ENCODE measurements around the gene PALD1.

PALD1 gene

DNA sequence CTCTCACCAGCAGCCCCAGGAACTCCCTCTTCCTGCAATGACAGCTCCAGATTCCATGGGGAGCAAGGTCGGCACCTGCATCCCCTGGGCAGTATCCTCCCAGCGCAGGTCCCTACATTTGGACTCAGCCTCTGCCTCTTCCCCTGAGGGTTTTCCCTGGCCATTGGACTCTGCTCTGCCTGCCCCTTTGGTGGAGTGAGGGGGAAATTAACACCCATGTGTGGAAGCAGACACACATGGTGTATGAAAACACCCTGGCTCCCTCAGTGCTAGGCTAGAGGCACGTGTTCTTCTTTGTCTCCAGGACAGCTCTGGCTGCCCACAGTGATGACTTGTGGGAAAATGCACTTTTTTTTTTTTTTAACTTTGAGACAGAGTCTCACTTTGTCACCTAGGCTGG, 115.6 kb downstream of the PALD1 start:
- no peaks in the 10 kb centered on the region for H3K27me3 ChIP-seq (ENCODE audit: insufficient read depth, low read length)
- H3K36me3 ChIP-seq (ENCODE audit: insufficient read depth, low read depth, low read length) = no peaks in the 10 kb centered on the region
- no peak overlapping the region for H3K9ac ChIP-seq (ENCODE audit: low read depth, low read length)
- no peak overlapping the region for H3K4me3 ChIP-seq (ENCODE audit: low read length)
- H3K27ac ChIP-seq (ENCODE audit: low read length) = no peak overlapping the region
- H3K4me1 ChIP-seq (ENCODE audit: insufficient read depth, low read length) = peaks cover 4% of the 10 kb centered on the region; the same call in 1 of the 2 replicates
- H3K9me3 ChIP-seq (ENCODE audit: insufficient read depth, low read depth, low read length) = no peaks in the 10 kb centered on the region

DNA sequence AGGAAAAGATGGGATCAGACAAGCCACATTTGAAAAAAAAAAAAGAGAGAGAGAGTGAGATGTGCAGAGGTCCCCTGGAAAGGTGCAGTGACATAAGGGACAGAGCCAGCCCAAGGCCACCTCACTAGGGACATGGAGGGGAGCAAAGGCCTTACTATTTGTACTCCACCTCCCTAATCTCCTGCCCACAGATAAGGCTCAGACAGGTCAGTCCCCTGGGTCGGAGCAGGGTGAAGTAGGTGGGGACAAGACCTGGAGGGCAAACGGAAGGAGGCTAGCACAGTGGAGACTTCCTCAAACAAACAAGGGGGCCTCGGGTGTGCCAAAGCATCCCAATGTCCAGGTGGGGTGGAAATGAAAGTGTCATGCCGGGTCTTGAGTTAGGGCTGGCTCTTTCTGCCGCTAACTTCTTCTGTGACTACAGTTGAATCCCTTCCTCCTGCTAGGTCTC, 117.0 kb downstream of the PALD1 start:
- Histone ChIP-seq H3K9ac (ENCODE audit: low read depth, low read length) (no peak overlapping the region), H3K27me3 (ENCODE audit: insufficient read depth, low read length) (no peaks in the 10 kb centered on the region), H3K4me3 (ENCODE audit: low read length) (no peak overlapping the region), H3K9me3 (ENCODE audit: insufficient read depth, low read depth, low read length) (no peaks in the 10 kb centered on the region), H3K4me1 (ENCODE audit: insufficient read depth, low read length) (peaks cover 4% of the 10 kb centered on the region; the same call in 1 of the 2 replicates), H3K36me3 (ENCODE audit: insufficient read depth, low read depth, low read length) (no peaks in the 10 kb centered on the region), H3K27ac (ENCODE audit: low read length) (no peak overlapping the region)

DNA sequence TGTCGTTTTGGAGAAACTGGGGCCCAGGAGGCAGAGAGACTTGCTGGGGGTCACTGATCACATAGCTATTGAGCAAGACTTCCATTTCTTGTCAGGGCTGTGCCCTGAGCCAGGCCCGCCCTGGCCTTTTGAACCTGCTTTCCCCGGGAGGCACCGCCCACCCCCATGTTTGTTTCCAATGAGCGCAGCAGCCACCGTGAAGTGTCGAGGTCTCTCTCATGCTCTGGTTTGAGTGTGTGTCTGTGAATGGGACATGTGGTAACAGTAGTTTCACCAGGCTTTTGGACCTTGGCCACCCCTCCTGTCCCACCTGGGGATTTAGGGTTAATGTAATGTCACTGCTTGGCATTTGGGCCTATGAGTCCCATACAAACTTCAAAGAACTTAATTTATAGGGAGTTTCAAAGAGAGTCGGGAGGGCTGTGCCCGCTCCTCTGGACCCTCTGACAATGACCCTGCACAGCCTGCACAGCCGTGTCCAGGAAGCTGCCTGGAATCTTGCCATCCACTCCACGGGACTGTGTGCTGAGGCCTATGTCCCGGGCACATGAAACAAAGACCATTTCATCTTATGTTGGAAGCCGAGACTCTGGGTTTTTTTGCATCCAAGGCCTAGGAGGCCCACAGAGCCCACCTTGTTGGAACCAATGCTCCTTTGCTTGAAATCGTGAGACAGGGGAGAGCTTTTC, 117.7 kb downstream of the PALD1 start:
- no peaks in the 10 kb centered on the region for H3K36me3 ChIP-seq (ENCODE audit: insufficient read depth, low read depth, low read length)
- H3K4me1 ChIP-seq (ENCODE audit: insufficient read depth, low read length) = peaks cover 4% of the 10 kb centered on the region; the same call in 1 of the 2 replicates
- no peak overlapping the region for H3K4me3 ChIP-seq (ENCODE audit: low read length)
- no peak overlapping the region for H3K27ac ChIP-seq (ENCODE audit: low read length)
- no peaks in the 10 kb centered on the region for H3K27me3 ChIP-seq (ENCODE audit: insufficient read depth, low read length)
- no peaks in the 10 kb centered on the region for H3K9me3 ChIP-seq (ENCODE audit: insufficient read depth, low read depth, low read length)
- H3K9ac ChIP-seq (ENCODE audit: low read depth, low read length) = no peak overlapping the region

DNA sequence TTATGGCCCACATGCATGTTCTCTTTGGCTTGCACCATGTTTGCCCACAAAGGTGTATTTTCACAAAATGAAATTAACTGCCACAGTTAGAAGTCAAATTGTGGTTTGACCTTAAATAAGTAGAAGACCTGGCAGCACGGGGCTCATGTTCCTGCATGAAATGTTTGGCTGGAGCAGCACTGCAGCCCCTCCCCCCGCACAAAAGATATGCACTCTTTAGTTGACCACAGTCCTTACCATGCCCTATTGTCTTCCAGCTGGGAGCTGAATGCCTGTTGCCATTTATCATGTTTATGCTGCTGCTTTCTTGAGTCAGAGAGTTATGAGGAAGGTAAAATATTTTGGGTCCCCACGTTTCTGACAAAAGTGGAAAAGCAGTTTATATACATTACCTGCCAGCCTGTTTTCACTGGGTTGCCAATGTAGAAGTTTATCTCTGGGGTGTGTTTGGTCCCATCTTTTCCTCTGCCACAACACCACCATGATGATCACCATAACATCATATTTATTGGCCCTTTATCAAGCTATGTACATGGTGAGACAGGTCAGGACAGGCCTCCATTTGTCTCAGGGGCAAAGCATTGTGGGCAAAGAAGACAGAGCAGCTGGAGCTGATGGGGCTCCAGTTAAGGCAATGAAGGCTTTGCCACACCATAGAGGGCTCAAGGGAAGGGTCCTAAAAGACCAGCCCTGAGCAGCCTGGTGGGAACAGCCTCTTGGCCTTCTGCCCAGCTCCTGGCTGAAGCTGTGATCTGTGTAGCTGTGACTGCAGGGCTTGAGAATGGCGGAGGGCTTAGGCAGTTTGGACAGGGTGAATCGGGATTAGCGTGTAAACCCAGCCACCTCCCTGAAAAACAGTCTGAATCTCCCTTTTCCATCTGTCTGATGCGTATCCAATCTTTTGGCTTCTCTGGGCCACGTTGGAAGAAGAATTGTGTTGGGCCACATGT, 118.6 kb downstream of the PALD1 start:
- peaks cover 4% of the 10 kb centered on the region; the same call in 1 of the 2 replicates for H3K4me1 ChIP-seq (ENCODE audit: insufficient read depth, low read length)
- H3K9me3 ChIP-seq (ENCODE audit: insufficient read depth, low read depth, low read length) = no peaks in the 10 kb centered on the region
- H3K9ac ChIP-seq (ENCODE audit: low read depth, low read length) = no peak overlapping the region
- no peaks in the 10 kb centered on the region for H3K27me3 ChIP-seq (ENCODE audit: insufficient read depth, low read length)
- H3K27ac ChIP-seq (ENCODE audit: low read length) = no peak overlapping the region
- no peak overlapping the region for H3K4me3 ChIP-seq (ENCODE audit: low read length)
- no peaks in the 10 kb centered on the region for H3K36me3 ChIP-seq (ENCODE audit: insufficient read depth, low read depth, low read length)

DNA sequence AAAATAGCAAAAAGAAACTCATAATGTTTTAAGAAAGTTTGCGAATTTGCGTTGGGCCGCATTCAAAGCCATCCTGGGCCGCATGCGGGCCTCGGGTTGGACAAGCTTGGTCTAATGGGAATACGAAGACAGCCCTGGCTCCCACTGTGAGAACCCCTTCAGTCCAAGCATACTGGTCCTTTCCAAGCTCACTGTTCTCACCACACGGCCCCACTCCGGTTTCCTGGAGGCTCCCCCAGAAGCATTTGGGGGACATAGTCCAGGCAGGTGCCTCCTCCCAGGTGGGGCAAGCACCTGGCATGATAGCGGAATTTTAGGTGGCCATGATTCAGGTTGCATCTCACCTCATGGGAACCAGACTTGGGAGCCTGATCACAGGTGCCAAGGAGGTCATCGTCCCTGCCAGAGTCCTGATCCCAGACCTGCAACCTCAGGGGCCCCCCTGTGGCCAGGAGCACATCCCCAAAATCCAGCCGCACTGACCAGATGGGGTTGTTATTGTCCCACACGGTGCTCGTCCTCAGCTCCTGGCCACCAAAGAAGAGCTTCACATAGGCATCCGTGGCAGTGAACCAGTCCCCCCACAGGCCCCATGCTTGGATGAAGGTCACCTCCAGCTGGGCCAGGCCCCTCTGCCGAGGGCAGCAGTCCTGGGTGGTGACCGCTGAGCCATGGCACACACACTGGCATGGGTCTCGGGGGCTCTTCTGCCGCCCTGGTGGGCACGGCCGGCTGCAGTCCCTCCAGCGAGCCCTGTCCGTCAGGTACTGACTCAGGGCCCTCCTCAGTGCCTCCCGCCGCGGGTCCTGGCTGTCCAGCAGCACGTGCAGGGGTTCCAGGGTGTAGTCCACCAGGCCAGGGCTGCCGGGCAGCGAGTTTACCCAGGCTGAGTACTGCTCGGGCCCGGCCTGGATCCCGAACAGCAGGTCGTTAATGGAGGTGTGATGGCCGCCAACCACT, 119.6 kb downstream of the PALD1 start:
- Histone ChIP-seq H3K4me1 (ENCODE audit: insufficient read depth, low read length) (peaks cover 4% of the 10 kb centered on the region; the same call in 1 of the 2 replicates), H3K27me3 (ENCODE audit: insufficient read depth, low read length) (no peaks in the 10 kb centered on the region), H3K27ac (ENCODE audit: low read length) (no peak overlapping the region), H3K36me3 (ENCODE audit: insufficient read depth, low read depth, low read length) (no peaks in the 10 kb centered on the region), H3K9ac (ENCODE audit: low read depth, low read length) (no peak overlapping the region), H3K4me3 (ENCODE audit: low read length) (no peak overlapping the region), H3K9me3 (ENCODE audit: insufficient read depth, low read depth, low read length) (no peaks in the 10 kb centered on the region)

DNA sequence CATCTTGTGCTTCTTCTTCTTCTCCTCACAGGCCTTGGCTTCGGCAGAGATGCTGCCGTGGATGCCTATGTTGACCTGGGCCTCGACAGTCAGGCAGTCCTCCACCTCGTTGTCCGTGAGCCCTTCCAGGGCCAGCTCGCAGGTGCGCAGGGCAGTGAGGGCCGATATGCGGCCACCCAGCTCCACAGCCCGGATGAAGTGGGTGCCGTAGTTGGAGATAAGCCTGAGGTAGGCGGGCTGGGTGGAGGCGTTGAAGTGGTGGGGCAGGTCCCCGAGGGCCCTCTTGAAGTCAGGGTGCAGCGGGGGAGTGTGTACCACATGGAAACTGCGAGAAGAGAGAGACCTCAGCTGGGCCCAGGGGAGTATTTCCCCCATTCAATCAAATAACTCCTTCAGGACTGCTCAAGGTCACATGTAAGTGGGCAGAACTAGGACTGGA, 120.3 kb downstream of the PALD1 start:
- Histone ChIP-seq H3K9me3 (ENCODE audit: insufficient read depth, low read depth, low read length) (no peaks in the 10 kb centered on the region), H3K27me3 (ENCODE audit: insufficient read depth, low read length) (no peaks in the 10 kb centered on the region), H3K36me3 (ENCODE audit: insufficient read depth, low read depth, low read length) (no peaks in the 10 kb centered on the region), H3K4me3 (ENCODE audit: low read length) (no peak overlapping the region), H3K27ac (ENCODE audit: low read length) (no peak overlapping the region), H3K9ac (ENCODE audit: low read depth, low read length) (no peak overlapping the region), H3K4me1 (ENCODE audit: insufficient read depth, low read length) (peaks cover 4% of the 10 kb centered on the region; the same call in 1 of the 2 replicates)

DNA sequence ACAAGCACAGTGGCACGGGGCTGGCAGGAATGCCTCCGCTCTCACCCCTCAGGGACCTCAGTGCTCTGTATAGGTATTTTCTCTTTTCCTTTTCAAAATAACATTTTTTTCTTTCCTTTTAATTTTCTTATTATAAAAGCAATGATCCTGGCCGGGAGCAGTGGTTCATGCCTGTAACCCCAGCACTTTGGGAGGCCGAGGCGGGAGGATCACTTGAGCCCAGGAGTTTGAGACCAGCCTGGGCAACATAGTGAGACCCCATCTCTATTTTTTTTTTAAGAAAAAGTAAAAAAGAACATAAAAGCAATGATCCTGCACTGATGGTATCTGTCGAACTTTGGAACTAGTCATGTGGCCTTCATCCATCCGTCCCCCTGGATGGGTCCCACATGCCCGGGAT, 120.8 kb downstream of the PALD1 start:
- no peaks in the 10 kb centered on the region for H3K27me3 ChIP-seq (ENCODE audit: insufficient read depth, low read length)
- H3K9me3 ChIP-seq (ENCODE audit: insufficient read depth, low read depth, low read length) = no peaks in the 10 kb centered on the region
- no peak overlapping the region for H3K27ac ChIP-seq (ENCODE audit: low read length)
- peaks cover 4% of the 10 kb centered on the region; the same call in 1 of the 2 replicates for H3K4me1 ChIP-seq (ENCODE audit: insufficient read depth, low read length)
- H3K9ac ChIP-seq (ENCODE audit: low read depth, low read length) = no peak overlapping the region
- no peak overlapping the region for H3K4me3 ChIP-seq (ENCODE audit: low read length)
- H3K36me3 ChIP-seq (ENCODE audit: insufficient read depth, low read depth, low read length) = no peaks in the 10 kb centered on the region

DNA sequence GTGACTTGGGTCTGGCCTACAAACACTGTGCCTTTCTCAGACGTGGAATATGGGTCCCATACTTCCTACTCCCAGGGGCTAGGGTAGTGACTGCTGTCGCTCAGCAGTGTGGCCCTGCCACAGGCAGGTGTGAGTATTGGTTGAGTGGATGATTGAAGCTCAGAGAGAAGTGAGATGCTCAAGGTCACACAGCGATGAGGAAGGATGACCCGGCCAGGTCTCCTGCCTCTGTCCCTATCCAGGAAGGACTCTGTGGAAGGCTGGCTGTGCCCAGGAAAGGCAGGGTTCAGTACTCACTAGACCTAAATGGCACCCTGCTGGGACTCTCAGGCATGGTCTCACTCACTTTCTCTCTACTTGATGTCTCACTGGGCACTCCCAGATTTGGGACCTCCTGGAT, 121.2 kb downstream of the PALD1 start:
- Histone ChIP-seq H3K4me3 (ENCODE audit: low read length) (no peak overlapping the region), H3K27me3 (ENCODE audit: insufficient read depth, low read length) (no peaks in the 10 kb centered on the region), H3K9me3 (ENCODE audit: insufficient read depth, low read depth, low read length) (no peaks in the 10 kb centered on the region), H3K9ac (ENCODE audit: low read depth, low read length) (no peak overlapping the region), H3K4me1 (ENCODE audit: insufficient read depth, low read length) (peaks cover 3% of the 10 kb centered on the region; the same call in 1 of the 2 replicates), H3K36me3 (ENCODE audit: insufficient read depth, low read depth, low read length) (no peaks in the 10 kb centered on the region), H3K27ac (ENCODE audit: low read length) (no peak overlapping the region)

DNA sequence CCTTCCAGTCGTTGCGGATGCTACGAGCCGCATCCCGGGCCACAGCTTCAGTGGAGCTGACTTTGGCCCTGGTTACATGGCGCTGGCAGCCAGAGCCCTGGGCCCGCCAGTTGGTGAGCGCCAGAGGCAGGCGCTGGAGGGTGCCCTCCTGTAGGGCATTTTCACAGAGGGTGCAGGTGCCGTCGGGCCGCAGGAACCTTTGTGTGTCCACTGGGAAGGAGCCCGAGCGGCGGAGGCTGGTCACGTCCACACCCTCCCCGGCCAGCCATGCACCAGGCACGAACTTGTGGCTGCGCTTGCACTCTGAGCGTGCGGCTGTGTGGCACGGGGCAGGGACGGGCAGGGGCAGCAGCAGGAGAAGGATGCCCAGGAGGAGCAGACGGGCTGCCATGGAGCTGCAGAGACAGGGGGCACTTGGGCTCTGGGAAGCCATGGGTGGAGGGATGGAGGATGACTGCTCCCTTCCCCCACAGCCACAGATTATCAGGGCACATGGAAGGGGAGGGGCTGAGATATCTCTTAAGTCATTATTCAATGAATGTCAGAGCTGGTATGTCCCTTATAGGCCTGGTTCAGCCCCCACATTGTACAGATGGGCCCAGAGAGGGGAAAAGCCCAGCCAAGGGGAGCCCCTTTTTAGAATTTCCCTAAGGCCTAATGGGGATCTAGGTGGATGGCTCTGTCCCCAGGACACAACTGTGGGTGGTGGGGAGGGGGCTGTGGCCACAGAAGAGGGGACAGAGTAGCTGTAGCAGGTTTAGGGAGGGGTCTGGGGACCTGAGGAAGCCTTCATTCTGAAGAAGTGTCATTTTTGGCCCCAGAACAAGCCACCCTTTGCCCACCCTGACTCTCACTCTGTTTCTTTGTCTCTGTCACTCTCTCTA, 122.2 kb downstream of the PALD1 start:
- no peaks in the 10 kb centered on the region for H3K9me3 ChIP-seq (ENCODE audit: insufficient read depth, low read depth, low read length)
- no peak overlapping the region for H3K4me3 ChIP-seq (ENCODE audit: low read length)
- no peak overlapping the region for H3K9ac ChIP-seq (ENCODE audit: low read depth, low read length)
- H3K36me3 ChIP-seq (ENCODE audit: insufficient read depth, low read depth, low read length) = no peaks in the 10 kb centered on the region
- H3K27me3 ChIP-seq (ENCODE audit: insufficient read depth, low read length) = no peaks in the 10 kb centered on the region
- H3K4me1 ChIP-seq (ENCODE audit: insufficient read depth, low read length) = no peaks in the 10 kb centered on the region
- H3K27ac ChIP-seq (ENCODE audit: low read length) = no peak overlapping the region

DNA sequence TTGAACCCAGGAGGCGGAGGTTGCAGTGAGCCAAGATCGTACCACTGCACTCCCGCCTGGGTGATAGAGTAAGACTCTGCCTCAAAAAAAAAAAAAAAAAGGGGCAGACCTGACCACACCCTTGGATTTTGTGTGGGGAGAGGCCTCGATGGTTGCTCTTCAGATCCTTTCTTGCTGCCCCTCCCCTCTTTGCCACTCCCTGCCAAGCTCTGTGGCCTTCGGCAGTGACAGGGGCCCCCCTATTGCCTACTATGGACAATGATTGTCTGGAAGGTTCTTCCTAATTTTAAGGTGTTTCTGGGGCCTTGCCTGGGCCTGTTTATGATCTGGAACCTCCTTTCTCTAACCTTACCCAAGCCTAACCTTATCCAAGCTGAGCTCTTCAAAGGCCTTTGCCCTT, 123.2 kb downstream of the PALD1 start:
- no peak overlapping the region for H3K27ac ChIP-seq (ENCODE audit: low read length)
- no peaks in the 10 kb centered on the region for H3K27me3 ChIP-seq (ENCODE audit: insufficient read depth, low read length)
- no peaks in the 10 kb centered on the region for H3K4me1 ChIP-seq (ENCODE audit: insufficient read depth, low read length)
- no peaks in the 10 kb centered on the region for H3K9me3 ChIP-seq (ENCODE audit: insufficient read depth, low read depth, low read length)
- no peak overlapping the region for H3K9ac ChIP-seq (ENCODE audit: low read depth, low read length)
- H3K4me3 ChIP-seq (ENCODE audit: low read length) = no peak overlapping the region
- no peaks in the 10 kb centered on the region for H3K36me3 ChIP-seq (ENCODE audit: insufficient read depth, low read depth, low read length)

Measured in iPS-20b (cell line).